Skeletal muscle satellite cell (primary cell): ENCODE results near the gene NEK5.
"Not testable (repeated sequence)": the region's sequence is repeated elsewhere in the genome, so short reads cannot be mapped to it uniquely, and the experiment has no call there.

ENCODE experiments used
- H3K27me3 ChIP-seq: 2 replicates; pipeline ENCODE4 v1.7.0; 2013; ENCODE audit warnings: low read length; ENCODE audit not compliant: control insufficient read depth, insufficient read depth
- H3K36me3 ChIP-seq: 2 replicates; pipeline ENCODE4 v1.7.0; 2013; ENCODE audit warnings: mild to moderate bottlenecking, control low read depth, low read length; ENCODE audit not compliant: insufficient read depth
- H3K4me1 ChIP-seq: 2 replicates; pipeline ENCODE4 v1.7.0; 2013; ENCODE audit warnings: low read length; ENCODE audit not compliant: control insufficient read depth, insufficient read depth
- H3K4me2 ChIP-seq: 2 replicates; pipeline ENCODE4 v1.7.0; 2013; ENCODE audit warnings: mild to moderate bottlenecking, low read length
- H3K4me3 ChIP-seq: 2 replicates; pipeline ENCODE4 v1.7.0; 2013; ENCODE audit warnings: low read length
- H3K9ac ChIP-seq: 2 replicates; pipeline ENCODE4 v1.7.0; 2013; ENCODE audit warnings: mild to moderate bottlenecking, low read depth, low read length, moderate library complexity
- H3K9me3 ChIP-seq: replicated peaks from 2 replicates; pipeline ENCODE4 v1.7.0; 2013; ENCODE audit warnings: mild to moderate bottlenecking, control low read depth, low read length

NEK5 gene

DNA sequence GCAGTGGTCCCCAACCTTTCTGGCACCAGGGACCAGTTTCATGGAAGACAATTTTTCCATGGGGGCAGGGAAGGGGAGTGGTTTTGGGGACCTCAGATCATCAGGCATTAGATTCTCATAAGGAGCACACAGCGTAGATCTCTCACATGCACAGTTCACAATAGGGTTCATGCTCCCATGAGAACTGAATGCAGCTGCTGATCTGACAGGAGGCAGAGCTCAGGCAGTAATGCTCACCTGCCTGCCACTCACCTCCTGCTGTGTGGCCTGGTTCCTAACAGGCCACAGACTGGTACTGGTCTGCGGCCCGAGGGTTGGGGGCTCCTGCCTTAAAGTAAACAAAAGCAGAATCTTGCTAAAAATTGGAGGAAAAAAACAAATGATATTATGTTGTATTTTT, 67.8 kb downstream of the NEK5 start:
- H3K36me3 ChIP-seq, H3K27me3 ChIP-seq, H3K4me3 ChIP-seq, H3K9ac ChIP-seq, H3K4me1 ChIP-seq, H3K4me2 ChIP-seq, H3K9me3 ChIP-seq: not testable (repeated sequence)

- Histone ChIP-seq H3K4me3 (no peak overlapping the region), H3K36me3 (no peaks in the 10 kb centered on the region), H3K4me1 (no peaks in the 10 kb centered on the region)
These were observed 75.4 kb downstream of the NEK5 start for GRCh38 chr13:52053460-52053859.

DNA sequence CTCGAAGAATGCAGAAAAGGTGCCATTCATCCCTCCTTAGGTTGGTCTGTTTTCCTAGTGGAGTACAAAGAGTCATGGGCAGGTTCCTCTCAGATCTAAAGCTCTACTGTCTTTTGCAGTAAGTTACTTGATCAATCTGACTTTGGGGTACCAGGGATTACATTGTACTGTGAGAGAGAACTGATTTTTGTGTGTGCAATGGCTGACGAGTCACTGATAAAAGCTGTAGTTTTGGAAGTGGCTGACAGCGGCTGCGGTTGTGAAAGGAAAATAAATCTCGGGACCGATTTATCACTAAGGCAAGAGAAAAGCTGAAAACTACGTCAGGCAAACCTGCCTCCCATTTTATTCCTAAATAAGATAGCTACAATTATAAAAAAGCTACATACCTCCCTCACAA, 77.5 kb downstream of the NEK5 start:
- no peaks in the 10 kb centered on the region for H3K27me3 ChIP-seq
- no peaks in the 10 kb centered on the region for H3K9me3 ChIP-seq
- no peak overlapping the region for H3K4me3 ChIP-seq
- no peak overlapping the region for H3K4me2 ChIP-seq
- H3K9ac ChIP-seq = no peak overlapping the region
- H3K4me1 ChIP-seq = no peaks in the 10 kb centered on the region
- H3K36me3 ChIP-seq = no peaks in the 10 kb centered on the region

More at GRCh38 chr13:52053460-52053859, 75.4 kb downstream of the NEK5 start:
- Histone ChIP-seq H3K4me2 (no peak overlapping the region), H3K27me3 (no peaks in the 10 kb centered on the region), H3K9me3 (no peaks in the 10 kb centered on the region), H3K9ac (no peak overlapping the region)

DNA sequence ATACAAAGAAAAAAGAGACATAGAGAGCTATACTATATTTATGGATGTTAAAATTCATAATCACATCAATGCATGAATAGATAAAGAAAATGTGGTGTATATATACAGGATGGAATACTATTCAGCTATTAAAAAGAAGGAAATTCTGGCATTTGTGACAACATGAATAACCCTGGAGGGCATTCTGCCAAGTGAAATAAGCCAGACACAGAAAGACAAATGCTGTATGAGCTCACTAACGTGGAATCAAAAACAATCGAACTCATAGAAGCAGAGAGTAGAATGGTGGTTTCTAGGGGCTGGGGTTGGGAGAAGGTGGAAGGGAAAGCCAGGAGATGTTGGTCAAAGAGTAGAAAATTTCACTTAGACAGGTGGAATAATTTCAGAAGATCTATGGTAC, 80.4 kb downstream of the NEK5 start:
- Histone ChIP-seq H3K9me3 (no peaks in the 10 kb centered on the region), H3K36me3 (no peaks in the 10 kb centered on the region), H3K27me3 (no peaks in the 10 kb centered on the region), H3K4me2 (no peak overlapping the region), H3K4me3 (no peak overlapping the region), H3K4me1 (no peaks in the 10 kb centered on the region), H3K9ac (no peak overlapping the region)

DNA sequence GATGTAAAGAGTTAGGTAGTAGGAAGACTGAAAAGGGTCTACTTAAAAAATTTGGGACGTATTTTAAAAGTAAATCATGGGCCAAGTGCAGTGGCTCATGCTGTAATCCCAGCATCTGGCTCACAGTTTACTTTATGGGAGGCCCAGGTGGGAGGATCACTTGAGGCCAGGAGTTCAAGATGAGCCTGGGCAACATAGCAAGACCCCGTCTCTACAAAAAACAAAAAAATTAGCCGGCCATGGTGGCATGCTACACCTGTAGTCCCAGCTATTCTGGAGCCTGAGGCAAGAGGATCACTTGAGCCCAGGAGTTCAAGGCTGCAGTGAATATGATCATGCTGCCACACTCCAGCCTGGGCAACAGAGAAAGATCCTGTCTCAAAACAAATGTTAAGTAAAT, 81.4 kb downstream of the NEK5 start:
- Histone ChIP-seq H3K9ac (no peak overlapping the region), H3K9me3 (no peaks in the 10 kb centered on the region), H3K36me3 (no peaks in the 10 kb centered on the region)

GRCh38 chr13:52043675-52044074, 85.2 kb downstream of the NEK5 start:
- no peaks in the 10 kb centered on the region for H3K36me3 ChIP-seq
- H3K4me1 ChIP-seq = no peaks in the 10 kb centered on the region
- H3K9me3 ChIP-seq = no peaks in the 10 kb centered on the region
- no peak overlapping the region for H3K4me2 ChIP-seq
- no peak overlapping the region for H3K9ac ChIP-seq
- no peaks in the 10 kb centered on the region for H3K27me3 ChIP-seq
- H3K4me3 ChIP-seq = no peak overlapping the region

More for the DNA sequence above, 81.4 kb downstream of the NEK5 start:
- Histone ChIP-seq H3K4me2 (no peak overlapping the region), H3K4me3 (no peak overlapping the region), H3K27me3 (no peaks in the 10 kb centered on the region), H3K4me1 (no peaks in the 10 kb centered on the region)

DNA sequence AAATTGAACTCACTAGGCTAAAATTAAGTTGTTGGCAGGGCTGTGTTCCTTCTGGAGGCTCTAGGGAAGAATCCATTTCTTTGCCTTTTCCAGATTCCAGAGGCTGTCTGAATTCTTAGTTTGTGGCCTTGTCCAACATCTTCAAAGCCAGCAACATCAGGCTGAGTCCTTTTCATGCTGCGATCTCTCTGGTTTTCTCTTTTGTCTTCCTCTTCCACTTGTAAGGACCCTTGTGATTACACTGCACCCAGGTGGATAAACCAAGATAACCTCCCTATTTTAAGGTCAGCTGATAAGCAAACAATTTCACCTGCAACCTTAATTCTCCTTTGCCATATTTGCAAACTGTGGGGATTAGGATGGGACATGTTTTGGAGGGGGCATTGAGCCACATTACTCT, 92.8 kb downstream of the NEK5 start:
- H3K9ac ChIP-seq = no peak overlapping the region
- no peaks in the 10 kb centered on the region for H3K36me3 ChIP-seq
- no peak overlapping the region for H3K4me2 ChIP-seq
- no peaks in the 10 kb centered on the region for H3K9me3 ChIP-seq
- H3K4me3 ChIP-seq = no peak overlapping the region
- H3K27me3 ChIP-seq = no peaks in the 10 kb centered on the region
- no peaks in the 10 kb centered on the region for H3K4me1 ChIP-seq

DNA sequence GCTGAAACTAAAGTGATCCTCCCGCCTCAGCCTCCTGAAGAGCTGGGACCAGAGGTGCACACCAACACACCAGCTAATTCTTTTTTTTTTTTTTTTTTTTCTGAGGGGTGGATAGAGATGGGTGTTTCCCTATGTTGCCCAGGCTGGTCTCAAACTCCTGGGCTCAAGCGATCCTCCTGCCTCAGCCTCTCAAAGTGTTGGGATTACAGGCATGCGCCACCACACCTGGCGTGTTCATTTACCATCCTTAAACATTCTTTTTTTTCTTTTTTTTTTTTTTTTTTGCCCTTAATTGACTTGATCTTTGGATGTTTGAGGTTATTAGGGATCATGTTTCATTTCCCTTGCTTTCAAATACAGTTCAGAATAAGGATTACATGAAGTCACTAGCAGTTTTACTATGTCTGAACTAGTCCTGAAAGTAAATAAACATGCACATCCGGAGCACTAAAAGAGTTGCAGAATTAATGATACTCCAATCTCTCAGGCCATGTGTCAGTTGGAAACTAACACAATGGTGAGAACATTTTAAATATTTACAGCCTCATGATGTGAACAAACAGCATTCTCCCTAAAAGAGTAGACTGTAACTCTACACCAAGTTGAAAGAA, 94.2 kb downstream of the NEK5 start:
- Histone ChIP-seq H3K9ac (no peak overlapping the region), H3K4me3 (no peak overlapping the region), H3K27me3 (no peaks in the 10 kb centered on the region), H3K4me2 (no peak overlapping the region), H3K9me3 (no peaks in the 10 kb centered on the region), H3K36me3 (no peaks in the 10 kb centered on the region), H3K4me1 (no peaks in the 10 kb centered on the region)

DNA sequence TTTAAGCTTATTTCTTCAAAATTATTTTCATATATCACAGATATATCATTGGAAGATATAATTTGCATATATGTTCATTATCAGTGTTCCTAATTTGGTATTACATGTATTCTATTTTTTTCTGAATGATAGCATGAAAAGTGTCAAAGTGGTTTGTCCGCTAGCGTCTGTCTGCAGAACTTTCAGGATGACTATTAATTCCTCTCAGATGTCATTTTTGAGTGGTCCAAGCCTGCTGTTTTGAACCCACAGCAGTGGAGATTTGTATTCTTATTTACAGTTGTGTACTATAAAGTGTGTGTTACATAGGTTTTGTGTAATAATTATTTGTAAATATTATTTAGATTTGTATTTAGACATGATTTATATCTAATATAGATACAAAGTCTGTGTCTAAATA, 95.8 kb downstream of the NEK5 start:
- H3K27me3 ChIP-seq = no peaks in the 10 kb centered on the region
- peaks cover 9% of the 10 kb centered on the region for H3K36me3 ChIP-seq
- no peak overlapping the region for H3K4me2 ChIP-seq
- no peak overlapping the region for H3K9ac ChIP-seq
- no peak overlapping the region for H3K4me3 ChIP-seq
- H3K4me1 ChIP-seq = no peaks in the 10 kb centered on the region
- no peaks in the 10 kb centered on the region for H3K9me3 ChIP-seq

DNA sequence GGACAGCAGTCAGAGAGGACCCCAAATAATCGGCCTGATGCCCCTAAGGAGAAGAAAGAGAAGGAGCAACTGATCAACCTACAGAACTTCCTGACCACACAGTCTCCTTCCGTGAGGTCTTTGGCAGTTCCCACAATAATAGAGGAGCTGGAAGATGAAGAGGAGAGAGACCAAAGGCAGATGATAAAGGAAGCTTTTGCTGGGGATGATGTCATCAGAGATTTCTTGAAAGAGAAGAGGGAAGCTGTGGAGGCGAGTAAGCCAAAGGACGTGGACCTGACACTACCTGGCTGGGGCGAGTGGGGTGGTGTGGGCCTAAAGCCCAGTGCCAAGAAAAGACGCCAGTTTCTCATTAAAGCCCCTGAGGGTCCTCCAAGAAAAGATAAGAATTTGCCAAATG, 98.5 kb downstream of the NEK5 start:
- H3K9ac ChIP-seq, H3K4me3 ChIP-seq, H3K27me3 ChIP-seq, H3K4me2 ChIP-seq, H3K9me3 ChIP-seq, H3K4me1 ChIP-seq: not testable (repeated sequence)
- peaks cover 22% of the 10 kb centered on the region for H3K36me3 ChIP-seq

- Histone ChIP-seq H3K36me3 (peaks cover 30% of the 10 kb centered on the region), H3K4me3 (no peak overlapping the region), H3K4me2 (no peak overlapping the region), H3K9me3 (no peaks in the 10 kb centered on the region), H3K27me3 (no peaks in the 10 kb centered on the region), H3K4me1 (no peaks in the 10 kb centered on the region), H3K9ac (no peak overlapping the region)
These were observed 99.3 kb downstream of the NEK5 start for GRCh38 chr13:52029569-52029968.

DNA sequence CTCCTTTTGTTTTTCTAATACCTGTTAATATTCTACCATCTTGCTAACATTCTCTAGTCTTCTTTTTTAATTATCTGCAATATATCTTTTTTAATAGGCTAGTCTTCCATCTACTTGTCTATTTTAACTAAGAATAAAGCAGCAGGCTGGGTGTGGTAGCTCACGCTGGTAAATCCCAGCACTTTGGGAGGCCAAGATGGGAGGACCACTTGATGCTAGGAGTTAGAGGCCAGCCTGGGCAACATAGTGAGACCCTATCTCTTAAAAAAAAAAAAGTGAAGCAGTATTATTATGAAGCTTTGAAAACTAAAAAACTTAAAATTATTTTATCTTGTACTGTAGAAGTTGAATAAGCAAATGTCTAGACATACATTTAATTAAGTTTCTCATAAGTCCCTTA, 101.0 kb downstream of the NEK5 start:
- Histone ChIP-seq H3K36me3 (peaks cover 39% of the 10 kb centered on the region), H3K4me1 (no peaks in the 10 kb centered on the region), H3K4me3 (no peak overlapping the region), H3K27me3 (no peaks in the 10 kb centered on the region), H3K9me3 (no peaks in the 10 kb centered on the region), H3K4me2 (no peak overlapping the region), H3K9ac (no peak overlapping the region)
